ENCODE results near the gene SYS1. TPM values are rescaled to one million over a fixed set of nuclear protein-coding genes. Genes with fewer than 3 reads are reported as not detected.
A peak's percentile ranks its signal among the peaks of the same experiment; 100 is the strongest.

SYS1 gene
- total and polyA plus RNA-seq, 3 donors from 2014 or later, result 20.0 to 34.6 (median 33.1) TPM

DNA sequence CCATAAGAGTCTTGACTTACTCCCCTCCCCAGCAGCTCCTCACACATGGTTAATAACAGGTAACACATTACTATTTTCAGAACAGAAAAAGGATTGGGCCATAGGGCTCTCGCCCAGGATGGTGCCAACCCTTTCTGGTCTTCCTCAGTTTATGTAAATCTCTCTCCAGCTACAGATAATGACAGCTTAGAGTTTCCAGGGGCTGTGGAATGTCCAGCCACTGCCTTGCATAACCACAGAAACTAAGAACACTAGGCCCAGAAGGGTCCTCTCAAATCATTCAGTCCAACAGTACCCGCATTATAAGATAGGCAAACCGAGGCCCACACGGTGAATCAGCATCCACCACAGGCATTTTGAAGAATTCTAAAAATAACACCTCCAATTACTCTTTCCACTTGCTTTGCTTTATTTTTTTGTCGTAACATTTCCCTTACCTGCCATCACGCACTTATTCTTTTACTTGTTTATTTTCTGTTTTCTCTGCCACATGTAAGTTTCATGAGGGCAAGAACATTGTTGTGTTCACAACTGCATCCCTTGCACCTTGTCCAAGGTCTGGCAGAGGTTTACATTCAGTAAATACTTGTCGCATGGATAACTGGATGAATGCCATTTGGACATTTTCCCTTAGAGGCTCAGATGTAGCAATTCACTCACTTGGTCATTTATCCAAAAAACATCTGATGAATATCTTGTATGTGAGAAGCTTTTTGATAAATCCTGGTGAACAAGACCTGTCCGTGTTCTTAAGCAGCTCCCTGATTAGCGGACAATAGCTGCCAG is 8.3 kb upstream of the SYS1 start:
- Histone ChIP-seq H3K4me3 (no peak overlapping the region), H3K9me3 (no peaks in the 10 kb centered on the region), H3K27me3 (no peaks in the 10 kb centered on the region), H3K4me1 (peaks cover 21% of the 10 kb centered on the region), H3K36me3 (ENCODE audit: low read depth, missing control alignments) (no peaks in the 10 kb centered on the region), H3K27ac (no peak overlapping the region)
- WGBS, 2 donors, result 79 to 80% methylated on average over 9 of the region's 9 CpGs
- intact Hi-C loops (cut with DNase I; ENCODE audit: low total_unique reads), result loop anchor here (2.0 kb wide), 1 partner anchor 64 kb away; no protein-coding TSS in a partner anchor
- no peak for TF ChIP-seq POLR2A (IDR thresholded peaks at IDR 0.05)
- TF ChIP-seq, protein P1, sequence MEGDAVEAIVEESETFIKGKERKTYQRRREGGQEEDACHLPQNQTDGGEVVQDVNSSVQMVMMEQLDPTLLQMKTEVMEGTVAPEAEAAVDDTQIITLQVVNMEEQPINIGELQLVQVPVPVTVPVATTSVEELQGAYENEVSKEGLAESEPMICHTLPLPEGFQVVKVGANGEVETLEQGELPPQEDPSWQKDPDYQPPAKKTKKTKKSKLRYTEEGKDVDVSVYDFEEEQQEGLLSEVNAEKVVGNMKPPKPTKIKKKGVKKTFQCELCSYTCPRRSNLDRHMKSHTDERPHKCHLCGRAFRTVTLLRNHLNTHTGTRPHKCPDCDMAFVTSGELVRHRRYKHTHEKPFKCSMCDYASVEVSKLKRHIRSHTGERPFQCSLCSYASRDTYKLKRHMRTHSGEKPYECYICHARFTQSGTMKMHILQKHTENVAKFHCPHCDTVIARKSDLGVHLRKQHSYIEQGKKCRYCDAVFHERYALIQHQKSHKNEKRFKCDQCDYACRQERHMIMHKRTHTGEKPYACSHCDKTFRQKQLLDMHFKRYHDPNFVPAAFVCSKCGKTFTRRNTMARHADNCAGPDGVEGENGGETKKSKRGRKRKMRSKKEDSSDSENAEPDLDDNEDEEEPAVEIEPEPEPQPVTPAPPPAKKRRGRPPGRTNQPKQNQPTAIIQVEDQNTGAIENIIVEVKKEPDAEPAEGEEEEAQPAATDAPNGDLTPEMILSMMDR (IDR thresholded peaks at IDR 0.05), result no peak
- no peak for DNase-seq

DNA sequence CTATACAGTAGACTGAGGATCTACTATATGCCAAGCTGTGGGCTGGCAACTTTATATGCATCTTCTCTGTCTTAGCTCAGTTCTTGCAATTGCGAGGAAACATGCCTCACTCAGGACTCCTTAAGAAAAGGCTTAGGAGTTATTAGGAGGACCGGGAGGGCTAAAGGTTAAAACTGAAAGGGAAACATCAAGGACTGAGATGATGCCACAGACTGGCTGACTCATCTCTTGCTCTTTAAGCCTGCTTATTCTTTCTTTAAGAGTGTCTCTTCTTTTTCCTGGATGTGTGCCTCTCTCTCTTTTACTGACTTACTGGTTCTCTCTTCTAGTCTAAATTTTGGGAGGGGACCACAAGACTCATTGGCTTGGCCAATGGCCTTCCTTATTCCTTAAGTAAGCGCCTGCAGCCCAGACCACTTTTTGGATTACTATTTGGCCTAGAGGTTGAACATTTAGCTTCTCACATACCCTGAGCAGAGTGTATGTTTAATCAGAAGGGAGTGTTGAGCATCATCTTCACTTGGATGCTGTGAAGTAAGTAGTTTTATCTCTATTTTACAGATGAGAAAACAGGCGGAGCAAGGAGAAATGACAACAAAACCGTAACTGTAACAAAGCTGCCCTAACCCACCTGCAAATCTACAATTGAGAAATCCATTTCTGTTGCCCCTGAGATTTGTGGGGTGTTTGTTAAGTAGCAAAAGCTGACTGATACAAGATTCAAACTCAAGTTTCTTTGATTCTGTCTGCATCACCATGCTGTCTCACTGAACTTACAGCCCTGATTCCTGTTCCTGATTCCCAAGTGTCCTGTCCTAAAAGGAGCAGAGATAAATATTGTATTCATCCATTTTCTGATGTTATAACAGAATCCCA is 7.5 kb upstream of the SYS1 start:
- intact Hi-C loops (cut with DNase I; ENCODE audit: low total_unique reads), result loop anchor here (2.0 kb wide), 1 partner anchor 63 kb away; no protein-coding TSS in a partner anchor

DNA sequence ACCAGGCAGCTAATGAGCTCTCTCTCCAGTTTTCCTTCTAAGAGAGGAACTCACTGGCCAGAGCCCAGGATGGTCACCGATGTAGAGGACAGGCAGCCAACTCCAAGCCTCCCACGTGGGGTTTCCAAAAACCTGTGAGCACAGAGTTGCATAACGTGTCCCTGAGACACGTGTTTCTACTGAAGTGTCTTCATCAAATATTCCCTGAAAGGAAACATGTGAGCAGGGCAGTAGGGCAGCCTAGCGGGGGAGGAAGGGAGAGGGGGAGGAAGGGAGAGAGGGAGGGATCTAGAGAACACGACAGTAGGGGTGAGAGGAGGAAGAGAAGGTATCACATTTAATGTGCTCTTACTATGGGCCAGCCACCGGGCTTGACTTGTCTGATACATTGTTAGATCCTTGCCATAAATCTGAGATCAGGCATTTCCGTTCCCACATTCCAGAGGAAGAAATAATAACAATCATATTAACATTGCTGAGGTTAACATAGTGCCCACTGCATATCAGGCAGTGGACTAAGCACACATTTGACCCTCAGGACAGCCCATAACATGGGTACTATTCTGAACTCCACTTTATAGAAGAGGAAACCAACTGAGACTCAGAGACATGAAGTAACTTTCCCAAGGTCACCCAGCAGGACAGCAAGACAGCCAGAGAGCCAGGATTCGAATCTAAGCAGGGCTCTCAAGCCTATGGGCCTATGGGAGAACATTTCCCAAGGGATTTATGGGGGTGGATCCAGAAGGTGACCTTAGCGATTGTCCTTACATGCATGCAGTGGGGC is 4.5 kb upstream of the SYS1 start:
- H3K36me3 ChIP-seq (ENCODE audit: low read depth, missing control alignments), result no peaks in the 10 kb centered on the region
- H3K4me1 ChIP-seq, result peaks cover 23% of the 10 kb centered on the region
- TF ChIP-seq POLR2A (IDR thresholded peaks at IDR 0.05), result no peak
- TF ChIP-seq, protein P1 (IDR thresholded peaks at IDR 0.05), result no peak
- H3K9me3 ChIP-seq, result no peaks in the 10 kb centered on the region
- H3K27ac ChIP-seq, result peak overlapping the region; percentile 65 to 87
- 18 to 26% methylated on average over 10 of the region's 10 CpGs for WGBS, 2 donors
- DNase-seq, result peak; percentile 88
- no peak overlapping the region for H3K4me3 ChIP-seq
- no peaks in the 10 kb centered on the region for H3K27me3 ChIP-seq
- intact Hi-C loops (cut with DNase I; ENCODE audit: low total_unique reads), result no loop called here

More for the DNA sequence above, 7.5 kb upstream of the SYS1 start:
- Histone ChIP-seq H3K27ac (no peak overlapping the region), H3K27me3 (no peaks in the 10 kb centered on the region), H3K4me3 (no peak overlapping the region), H3K4me1 (peaks cover 23% of the 10 kb centered on the region), H3K36me3 (ENCODE audit: low read depth, missing control alignments) (no peaks in the 10 kb centered on the region), H3K9me3 (no peaks in the 10 kb centered on the region)
- TF ChIP-seq, protein P1 (IDR thresholded peaks at IDR 0.05), result no peak
- TF ChIP-seq POLR2A (IDR thresholded peaks at IDR 0.05), result no peak
- no peak for DNase-seq
- 55 to 90% methylated on average over 5 of the region's 5 CpGs for WGBS, 2 donors

DNA sequence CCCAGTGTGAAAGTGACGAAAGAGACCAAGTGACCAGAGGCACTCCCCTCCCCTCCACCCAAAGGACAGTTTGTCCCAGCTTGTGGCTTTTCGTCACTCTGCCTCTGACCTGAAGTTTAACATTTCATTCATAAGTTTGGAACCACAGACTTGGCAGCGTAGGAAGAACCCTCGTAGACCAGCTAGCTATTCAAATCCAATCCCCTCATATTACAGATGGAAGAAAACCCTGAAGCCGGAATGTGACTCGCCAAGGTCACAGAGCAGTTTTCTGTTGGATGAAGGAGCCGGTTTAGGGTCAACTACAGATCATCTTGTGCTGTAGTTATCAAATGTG is 3.9 kb upstream of the SYS1 start:
- no peak overlapping the region for H3K4me3 ChIP-seq
- H3K4me1 ChIP-seq, result peaks cover 27% of the 10 kb centered on the region
- 31 to 35% methylated on average over 3 to 7 of the region's 7 CpGs for WGBS, 2 donors
- TF ChIP-seq, protein P1 (IDR thresholded peaks at IDR 0.05), result no peak
- no peak for TF ChIP-seq POLR2A (IDR thresholded peaks at IDR 0.05)
- H3K9me3 ChIP-seq, result no peaks in the 10 kb centered on the region
- H3K36me3 ChIP-seq (ENCODE audit: low read depth, missing control alignments), result no peaks in the 10 kb centered on the region
- intact Hi-C loops (cut with DNase I; ENCODE audit: low total_unique reads), result no loop called here
- no peaks in the 10 kb centered on the region for H3K27me3 ChIP-seq
- H3K27ac ChIP-seq, result peak overlapping the region; percentile 65 to 87
- DNase-seq, result peak; percentile 81
